RPMI8226 (cell line): ENCODE data around the gene TMEM114.

Experiments
- DNase-seq: peaks from one replicate; pipeline ENCODE4 v3.0.0-alpha.2; 2015

Gene TMEM114

DNA sequence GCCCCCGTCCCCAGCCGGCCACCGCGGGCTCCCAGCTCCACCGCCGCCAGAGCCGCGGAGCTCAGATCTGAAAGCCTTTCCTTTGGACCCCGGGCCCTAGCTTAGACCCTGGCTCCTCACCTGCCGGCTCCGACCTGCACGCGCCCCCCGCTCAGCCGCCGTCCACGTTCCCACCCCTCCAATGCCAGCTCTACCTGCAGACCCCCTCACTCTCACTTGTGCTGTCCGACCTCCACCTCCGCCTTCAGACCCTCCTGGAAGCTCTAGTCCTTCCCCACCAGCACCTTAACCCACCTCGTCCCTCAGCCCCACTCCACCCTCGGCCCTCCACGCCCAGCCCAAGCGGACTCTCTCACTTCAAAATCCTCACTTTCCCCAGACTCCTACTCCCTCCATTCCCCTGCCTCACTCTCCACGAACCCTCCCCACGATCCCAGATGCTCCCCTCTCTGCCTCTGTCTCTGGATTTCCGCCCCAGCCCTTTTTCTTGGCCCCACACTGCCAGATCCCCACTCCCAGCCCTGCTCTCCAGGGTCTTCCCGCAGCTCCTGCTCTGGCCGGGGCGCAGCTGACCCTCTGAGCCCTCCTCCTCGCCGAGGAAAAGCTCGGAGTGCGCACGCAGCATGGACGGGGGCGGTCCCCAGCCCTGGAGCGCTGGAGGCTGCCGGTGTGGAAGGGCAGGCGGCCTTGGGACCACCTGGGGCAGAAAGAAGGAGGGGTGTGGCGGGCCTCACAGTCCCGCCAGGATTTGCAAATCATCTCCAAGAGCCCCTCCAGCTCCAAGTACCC is at the start of gene TMEM114:
Gene TMEM114, minus strand, starts transcription at position 612 of the 789 bp plus-strand sequence. CDS start 673 bp downstream, outside the sequence.
- DNase-seq = no peak

DNA sequence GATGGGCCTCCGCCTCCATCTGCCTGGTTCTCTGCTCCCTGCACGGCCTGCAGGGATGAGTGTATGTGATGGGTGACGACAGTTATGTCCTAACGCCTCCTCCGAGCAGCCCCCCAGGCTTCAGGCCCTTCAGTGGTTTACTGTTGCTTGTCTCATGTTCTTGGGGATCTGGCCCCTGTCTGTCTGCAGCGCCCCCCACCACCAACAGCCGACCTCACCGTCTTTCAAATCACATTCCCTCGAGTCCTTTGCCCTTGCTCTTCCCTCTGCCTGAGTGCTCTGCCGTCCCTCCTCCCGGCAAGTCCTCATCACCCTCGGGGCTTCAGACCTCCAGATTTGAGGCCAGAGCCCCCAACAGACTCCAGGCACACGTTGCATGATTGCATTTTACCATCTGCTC is 49.4 kb upstream of the TMEM114 start:
- DNase-seq = no peak

DNA sequence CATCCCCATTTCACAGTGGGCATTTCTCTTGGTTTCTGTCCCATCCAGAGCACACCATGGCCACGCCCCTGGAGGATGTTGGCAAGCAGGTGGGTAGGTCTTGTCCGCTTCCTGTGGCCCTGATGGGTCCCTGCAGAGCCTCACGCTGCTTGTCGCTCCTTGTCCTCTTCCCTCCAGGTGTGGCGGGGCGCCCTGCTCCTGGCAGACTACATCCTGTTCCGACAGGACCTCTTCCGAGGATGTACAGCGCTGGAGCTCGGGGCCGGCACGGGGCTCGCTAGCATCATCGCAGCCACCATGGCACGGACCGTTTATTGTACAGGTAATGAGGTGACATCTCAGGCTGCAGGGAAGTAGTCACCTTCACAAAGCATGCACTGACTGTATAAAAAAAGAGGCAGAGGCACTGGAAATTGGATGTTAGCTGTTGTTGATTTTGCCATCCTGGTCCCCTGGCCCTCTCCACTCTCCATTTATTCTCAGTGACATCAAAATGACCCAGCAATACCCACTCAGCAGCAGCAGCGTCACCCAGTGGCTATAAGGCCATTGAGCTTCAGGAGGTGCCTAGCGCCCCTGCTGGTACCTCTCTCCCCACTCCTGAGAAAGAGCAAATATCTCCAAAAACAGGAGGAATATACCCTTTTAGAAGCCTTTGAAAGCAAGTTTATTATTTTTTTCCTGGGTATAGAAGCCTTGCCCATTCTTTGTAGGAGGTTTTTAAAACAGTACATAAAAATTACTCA is 44.9 kb upstream of the TMEM114 start:
- peak; percentile 34 for DNase-seq

DNA sequence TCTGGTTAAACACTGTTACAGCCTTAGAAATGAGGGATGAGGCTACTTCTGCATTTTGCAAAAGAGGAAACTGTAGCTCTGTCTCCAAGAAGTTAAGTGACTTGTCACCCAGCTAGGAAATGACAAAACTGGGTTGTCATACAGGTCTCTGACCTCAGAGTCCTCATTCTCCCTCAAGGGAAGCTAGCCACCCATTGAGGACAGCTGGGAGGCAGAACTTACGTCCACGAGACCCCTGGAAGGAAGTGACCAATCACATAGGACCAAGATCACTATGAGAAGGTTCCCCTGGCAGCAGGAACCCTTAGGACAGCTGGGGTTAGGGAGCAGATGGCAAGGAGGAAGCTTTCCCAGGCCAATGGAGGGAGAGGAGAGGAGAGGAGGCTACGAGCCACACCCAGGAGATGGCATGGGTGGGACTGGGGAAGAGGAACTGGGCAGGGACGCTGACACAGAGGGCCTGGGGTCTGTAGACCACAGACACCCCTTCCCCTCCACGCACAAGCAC is 42.4 kb upstream of the TMEM114 start:
- no peak for DNase-seq

DNA sequence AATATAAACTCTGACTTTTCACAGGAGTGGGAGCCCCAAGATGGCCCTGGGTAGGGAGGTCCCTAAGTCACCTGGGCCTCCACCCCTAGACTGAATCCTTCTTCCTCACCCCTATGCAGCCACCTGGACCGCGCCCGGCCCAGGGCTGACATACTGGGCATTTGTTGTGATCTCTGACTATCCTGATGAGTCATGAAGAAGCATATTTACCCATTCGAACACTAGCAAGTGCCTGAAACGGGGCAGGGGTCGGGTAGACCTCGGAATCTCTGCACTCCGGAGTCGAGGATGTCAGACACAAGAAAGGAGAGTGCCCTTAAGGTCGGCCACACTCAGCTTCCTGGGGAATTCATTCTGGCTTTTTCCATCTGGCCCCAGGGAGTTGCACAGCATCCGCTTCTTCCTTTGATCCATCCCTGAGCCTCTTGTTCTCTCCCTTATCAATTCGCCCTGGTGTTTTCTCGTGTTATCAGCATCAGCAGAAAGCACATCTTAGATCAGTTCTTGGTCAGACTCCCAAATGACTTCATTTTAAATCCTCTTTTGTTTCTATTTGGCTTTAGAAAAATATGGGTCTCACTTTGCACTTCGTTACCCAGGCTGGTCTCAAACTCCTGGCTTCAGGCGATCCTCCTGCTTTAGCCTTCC is 41.6 kb upstream of the TMEM114 start:
- no peak for DNase-seq

DNA sequence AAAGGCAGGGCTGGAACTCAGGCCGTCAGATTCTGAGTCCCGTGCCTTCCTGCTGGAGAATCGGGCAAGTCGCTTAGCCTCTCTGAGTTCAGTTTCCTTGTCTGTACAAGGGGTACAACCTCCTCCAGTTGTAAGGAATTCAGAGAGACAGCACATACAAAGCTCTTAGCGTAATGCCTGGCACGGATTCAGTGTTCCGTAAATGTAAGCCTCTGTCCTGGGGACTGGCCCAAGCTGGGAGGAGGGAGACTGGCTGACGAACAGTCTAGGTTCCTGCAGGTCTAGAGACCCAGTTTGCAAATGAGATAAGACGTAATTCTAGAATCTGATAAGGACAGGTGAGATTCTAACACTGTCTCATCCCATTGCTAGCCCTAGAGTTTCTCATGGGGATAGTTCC is 41.1 kb upstream of the TMEM114 start:
- DNase-seq = no peak

DNA sequence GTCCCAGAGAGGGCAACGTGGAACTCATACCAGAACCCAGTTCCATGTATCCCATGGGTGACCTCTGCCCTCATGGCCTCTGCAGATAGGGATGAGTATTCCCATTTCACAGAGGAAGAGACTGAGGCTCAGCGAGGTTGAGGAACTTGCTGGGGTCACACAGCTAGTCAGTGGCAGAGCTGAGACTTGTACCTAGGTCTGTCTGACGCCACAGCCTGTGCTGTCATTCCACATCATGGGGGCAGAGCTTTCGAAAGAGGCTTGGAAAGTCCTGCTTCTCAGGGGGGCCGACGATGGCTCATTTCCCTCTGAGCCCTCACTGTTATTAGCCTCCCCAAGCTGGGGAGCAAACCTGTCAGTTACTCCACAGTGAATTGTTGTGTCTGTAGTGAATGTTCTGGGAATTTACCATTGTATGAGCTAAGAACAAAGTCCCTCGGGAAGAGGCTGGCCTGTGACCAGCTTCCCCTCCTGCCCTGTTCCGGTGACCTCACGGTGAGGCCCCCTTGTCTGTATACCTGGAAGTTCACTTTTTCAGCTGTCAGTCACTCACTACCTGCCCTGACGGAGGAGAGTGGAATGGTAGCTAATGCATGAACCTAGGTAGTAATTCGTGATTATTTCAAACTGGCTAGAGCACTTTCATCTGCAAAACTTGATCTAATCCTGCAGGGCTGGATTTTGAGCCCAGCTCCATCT is 40.1 kb upstream of the TMEM114 start:
- DNase-seq = no peak

DNA sequence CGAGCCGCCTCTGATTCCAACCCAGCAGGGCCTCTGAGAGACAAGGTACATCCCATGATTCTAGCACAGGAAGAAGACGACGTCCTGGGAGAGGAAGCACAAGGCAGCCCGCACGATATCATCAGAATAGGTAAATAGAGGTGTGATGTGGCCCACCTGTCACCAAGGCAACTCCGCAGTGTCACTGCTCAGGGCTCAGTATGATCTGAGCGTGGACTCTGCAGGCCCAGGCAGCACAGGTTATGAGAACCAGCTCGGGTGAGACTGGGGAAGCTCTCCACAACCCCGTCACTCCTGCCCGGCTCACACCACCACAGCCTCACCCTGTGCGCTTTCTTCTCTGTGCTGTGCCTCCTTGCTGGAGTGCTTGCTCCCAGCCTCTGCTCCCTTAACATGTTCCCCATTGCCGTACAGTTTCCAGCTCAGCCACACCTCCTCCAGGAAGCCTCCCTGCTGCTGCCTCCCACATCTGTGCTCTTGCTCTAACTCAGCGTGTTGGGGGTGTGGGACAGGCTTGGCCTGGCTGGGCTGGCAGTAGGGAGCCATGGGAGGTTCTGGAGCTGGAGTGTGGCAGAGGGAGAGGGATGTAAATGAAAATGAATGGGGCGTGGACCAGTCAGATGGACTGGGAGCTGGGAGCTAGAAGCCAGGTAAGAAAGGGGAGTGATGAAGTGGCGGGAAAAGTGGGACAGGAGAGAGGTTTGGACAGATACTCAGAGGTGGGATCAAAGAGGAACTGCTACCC is 38.8 kb upstream of the TMEM114 start:
- DNase-seq = no peak

DNA sequence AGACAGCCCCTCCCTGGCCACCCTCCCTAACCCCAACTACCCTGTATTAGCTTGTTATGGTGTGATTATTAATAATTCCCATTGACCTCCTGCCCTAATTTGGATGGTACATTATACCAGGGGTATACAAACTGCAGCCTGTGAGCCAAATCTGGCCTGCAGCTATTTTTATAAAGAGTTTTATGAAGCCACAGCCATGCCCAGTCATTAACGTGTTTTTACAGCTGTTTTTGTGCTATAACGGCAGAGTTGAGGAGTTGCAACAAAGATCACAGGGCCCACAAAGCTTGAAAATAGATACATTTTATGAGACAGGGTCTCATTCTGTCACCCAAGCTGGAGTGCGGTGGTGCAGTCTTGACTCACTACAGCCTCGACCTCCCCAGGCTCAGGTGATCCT is 37.1 kb upstream of the TMEM114 start:
- no peak for DNase-seq

DNA sequence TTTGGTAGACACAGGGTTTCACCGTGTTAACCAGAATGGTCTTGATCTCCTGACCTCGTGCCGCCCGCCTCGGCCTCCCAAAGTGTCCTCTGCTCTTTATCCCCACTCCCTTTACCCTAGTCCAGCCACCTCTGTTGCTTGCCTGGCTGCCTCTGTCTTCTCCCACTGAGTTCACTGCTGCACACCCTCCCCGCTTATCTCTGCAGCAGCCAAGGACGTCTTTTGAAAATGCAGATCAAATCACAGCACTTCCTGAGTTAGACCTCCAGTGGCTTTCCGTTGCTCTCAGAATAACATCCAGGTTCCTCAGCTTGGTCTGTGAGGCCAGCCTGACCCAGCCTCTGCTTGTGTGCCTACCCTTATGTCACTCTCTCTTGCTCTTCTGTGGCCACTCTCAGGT is 36.6 kb upstream of the TMEM114 start:
- no peak for DNase-seq

DNA sequence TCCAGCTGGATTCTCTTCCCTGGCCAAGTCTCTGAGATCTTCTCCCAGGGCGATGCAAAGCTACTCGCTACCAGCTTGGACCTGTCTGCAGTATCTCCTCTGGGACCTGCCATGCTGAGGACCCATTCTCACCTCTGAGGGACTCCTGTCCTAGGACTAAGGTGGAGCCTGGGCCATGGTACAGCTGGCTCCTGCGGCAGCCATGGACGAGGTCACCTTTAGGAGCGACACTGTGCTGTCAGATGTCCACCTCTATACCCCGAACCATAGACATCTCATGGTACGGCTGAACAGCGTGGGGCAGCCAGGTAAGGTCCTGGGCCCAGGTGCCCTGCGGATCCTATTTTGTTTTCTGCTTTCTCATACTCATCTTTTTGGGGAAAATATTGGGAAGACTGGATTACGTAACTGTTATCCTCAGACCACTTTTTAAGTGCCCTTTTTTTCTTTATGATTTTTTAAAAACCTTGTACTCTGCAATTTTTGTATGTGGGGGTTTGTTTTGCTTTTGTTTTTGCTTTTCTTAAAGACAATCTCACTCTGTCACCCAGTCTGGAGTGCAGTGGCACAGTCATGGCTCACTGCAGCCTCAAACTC is 35.3 kb upstream of the TMEM114 start:
- no peak for DNase-seq

DNA sequence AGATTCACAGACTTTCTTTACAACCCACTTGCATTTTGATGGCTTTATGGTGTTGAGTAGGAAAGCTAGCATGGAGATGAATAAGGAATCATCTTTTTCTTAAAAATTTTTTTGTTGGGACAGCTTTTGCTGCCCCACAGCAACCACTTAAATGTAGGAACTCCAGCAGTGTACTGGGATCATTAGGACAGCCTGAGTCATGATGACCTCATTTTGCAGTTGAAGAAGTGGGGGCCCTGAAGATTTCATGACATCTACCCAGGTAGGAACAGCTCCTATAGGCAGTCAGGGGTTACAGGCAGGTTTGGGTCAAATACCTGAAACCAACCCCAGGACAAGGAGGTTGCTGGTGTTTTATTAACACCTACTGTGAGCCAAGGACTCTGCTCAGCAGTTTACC is 33.3 kb upstream of the TMEM114 start:
- no peak for DNase-seq

DNA sequence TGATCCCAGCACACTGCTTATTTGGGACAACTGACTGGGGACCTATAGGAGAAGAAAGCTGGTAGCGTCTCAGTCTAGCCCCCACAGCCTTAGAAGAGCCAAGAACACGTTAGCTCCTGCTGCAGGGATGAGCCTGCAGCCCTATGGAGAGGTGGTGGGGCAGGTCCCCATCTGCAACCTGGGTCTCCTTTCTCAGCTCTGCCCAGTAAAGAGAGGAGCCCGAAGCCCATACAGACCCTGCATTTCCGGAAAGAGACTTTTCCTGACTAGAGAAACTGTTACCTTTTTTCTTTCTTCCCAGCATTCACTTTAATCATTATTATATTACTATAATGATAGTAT is 32.0 kb upstream of the TMEM114 start:
- peak; percentile 19 for DNase-seq

DNA sequence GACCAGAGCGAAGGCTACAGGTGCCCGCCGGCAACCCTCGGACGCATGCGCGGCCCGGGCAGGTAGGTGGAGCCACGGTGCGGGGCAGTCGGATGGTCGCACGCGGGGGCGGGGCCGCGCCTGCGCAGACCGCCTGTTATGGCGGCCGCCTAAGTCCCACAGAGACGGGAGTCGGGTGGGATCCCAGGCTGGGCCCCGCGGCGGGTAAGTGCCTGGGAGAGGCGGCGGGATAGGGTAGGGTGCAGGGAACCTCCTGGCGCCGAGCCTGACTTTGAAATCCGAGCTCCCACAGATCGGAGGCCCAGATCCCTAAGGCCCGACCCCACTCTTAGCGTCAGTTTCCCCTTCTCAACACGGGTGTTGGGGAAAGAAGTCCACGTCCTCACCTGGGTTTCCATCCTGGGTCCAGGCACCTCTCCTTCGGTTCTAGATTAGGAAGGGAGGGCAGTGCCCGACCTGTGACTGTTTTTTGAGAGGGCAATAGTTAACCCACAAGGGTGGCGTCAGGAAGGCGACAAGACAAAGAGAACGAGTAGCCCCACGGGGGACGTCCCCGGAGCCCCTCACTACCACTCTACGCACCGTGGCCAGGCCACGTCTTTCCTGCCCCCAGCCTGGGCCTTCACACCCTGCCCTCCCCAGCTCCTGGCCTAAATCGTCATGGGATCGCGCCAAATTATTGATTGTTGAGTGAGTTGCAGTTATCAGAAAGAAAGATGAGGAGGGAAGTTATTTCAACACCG is 31.4 kb upstream of the TMEM114 start, which contains the start of gene METTL22:
Gene METTL22, plus strand, starts transcription at position 127 of the 743 bp plus-strand sequence. CDS start 3,968 bp downstream, outside the sequence.
- peak; percentile 96 for DNase-seq

DNA sequence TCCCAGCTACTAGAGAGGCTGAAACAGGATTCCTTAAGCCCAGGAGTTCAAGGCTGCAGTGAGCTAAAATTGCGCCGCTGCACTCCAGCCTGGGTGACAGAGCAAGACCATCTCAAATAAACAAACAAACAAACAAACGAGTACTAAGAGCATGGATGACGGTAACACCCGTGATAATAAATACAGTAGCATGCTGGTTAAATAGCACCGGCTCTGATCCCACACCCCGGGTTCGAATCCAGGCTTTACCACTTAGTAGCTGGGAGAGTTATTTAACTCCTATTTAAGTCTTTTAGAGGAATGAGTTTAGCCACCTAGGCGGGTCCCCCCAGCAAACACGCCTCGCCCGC is 30.9 kb upstream of the TMEM114 start:
- no peak for DNase-seq

DNA sequence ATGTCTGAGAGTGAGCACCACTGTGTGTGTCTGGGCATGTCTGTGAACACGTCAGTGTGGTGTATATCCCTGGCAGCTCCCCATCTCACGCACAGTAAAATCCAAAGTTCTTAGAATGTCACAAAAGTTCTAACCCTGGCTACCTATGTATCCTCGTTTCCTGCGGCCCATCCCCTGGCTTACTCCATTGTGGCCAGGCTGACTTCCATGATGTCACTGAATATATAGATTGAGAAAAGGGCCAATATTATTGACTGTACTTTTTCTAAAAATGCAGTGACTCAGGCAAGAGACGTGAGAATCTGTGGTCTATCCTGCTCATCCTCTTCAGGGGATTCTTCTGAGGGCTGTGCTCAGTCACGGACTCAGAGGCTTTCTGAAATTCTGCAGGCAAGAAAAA is 30.2 kb upstream of the TMEM114 start:
- no peak for DNase-seq

DNA sequence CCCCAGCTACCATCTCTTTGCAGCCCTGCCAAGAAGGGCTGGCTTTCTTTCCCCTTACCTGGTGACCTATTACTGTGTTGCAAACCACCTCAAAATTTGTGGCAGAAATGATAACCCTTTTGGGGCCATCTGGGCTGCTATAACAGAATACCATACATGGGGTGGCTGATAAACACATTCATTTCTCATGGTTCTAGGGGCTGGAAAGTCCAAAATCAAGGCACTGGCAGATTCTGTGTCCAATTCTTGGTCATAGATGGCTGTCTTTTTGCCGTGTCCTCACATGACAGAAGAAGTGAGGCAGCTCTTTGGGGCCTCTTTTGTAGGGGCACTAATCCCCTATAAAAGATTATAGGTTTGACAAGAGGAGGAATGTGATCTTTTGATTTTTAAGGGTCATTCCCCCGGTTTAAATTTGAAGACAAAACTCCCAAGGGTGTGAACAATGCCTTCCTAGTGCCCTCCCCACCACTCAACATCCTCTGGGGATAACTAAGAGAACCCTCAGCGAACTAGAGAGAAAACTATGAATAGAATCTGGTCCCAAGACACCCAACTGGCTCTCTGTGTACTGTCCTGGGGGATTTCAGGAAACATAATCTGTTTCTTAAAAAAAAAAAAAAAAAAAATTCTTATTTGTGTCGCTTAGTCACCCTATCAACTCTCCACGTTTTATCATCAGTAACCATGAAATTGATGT is 29.5 kb upstream of the TMEM114 start:
- no peak for DNase-seq

DNA sequence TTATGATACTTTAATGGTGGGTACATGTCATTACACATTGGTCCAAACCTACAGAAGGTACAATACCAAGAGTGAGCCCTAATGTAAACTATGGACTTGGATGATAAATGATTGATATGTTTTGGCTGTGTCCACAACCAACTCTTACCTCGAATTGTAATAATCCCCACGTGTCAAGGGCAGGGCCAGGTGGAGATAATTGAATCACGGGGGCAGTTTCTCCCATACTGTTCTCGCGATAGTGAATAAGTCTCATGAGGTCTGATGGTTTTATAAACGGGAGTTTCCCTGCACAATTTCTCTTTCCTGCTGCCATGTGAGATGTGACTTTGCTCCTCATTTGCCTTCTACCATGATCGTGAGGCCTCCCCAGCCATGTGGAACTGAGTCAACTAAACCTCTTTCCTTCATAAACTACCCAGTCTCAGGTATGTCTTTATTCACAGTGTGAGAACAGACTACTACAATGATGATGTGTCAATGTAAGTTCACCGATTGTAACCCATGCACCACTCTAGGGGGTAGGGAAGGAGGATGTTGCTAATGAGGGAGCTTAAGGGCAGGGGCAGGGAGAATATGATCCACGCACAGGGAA is 24.2 kb upstream of the TMEM114 start:
- DNase-seq = no peak

DNA sequence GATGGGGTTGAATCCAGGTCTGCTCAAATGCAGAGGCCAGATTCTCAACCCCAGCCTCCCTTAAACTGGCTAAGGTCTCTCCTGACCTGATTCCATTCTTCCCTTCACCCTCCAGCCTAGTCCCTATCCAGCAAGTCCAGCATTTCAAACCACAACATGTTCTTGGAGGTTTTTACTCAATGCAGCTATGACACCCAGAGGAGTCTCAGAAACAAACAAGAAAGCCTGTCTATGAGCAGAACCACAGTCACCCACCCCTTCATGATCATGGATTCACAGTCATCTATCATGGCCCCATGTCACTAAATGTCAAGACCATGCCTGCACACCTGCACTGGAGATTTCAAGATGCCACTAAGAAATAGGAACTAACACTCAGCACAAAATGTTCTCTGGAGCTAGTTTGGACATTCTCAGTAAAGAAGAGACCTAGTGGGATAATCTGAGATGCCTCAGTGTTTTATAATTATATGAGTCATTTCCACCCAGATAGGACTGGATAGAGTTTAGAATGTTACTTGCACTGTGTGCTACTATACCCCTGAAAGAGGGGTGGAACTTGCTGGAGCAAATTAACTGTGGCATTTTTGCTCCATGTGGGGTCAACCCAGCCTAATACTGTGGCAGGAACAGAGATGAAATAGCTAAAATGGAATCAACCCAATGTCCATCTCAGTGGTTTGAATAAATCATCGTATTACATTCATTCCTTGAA is 21.7 kb upstream of the TMEM114 start:
- DNase-seq = no peak
